Astrocyte (in vitro differentiated cells and primary cell): ENCODE measurements around the gene MYCN. TPM values are rescaled to one million over a fixed set of nuclear protein-coding genes. Genes with fewer than 3 reads are reported as not detected.

Experiments used
- DNase-seq: peaks from one replicate; pipeline ENCODE4 v3.0.0-alpha.2; 2010; ENCODE audit warnings: low read depth
- FAIRE-seq: peaks from 2 replicates; lab custom pipeline; 2011; peaks lifted over from hg19 to GRCh38; lab: Jason Lieb, UNC
- H2AFZ ChIP-seq: 2 replicates; pipeline ENCODE4 v1.6.0; 2012; ENCODE audit warnings: low read depth, low read length, inconsistent platforms
- H3K27ac ChIP-seq: 2 replicates; pipeline ENCODE4 v1.5.1; 2011; ENCODE audit warnings: low read depth, low read length, inconsistent platforms
- H3K27me3 ChIP-seq: 2 replicates; pipeline ENCODE4 v1.6.0; 2011; ENCODE audit warnings: low read length, inconsistent platforms; ENCODE audit not compliant: insufficient read depth
- H3K36me3 ChIP-seq: 2 replicates; pipeline ENCODE4 v1.5.1; 2011; ENCODE audit warnings: low read length, inconsistent platforms; ENCODE audit not compliant: insufficient read depth
- H3K4me1 ChIP-seq: 2 replicates; pipeline ENCODE4 v1.5.1; 2011; ENCODE audit warnings: low read length, inconsistent platforms; ENCODE audit not compliant: insufficient read depth
- H3K4me2 ChIP-seq: 2 replicates; pipeline ENCODE4 v1.6.0; 2012; ENCODE audit warnings: low read length, inconsistent platforms
- H3K4me3 ChIP-seq: 2 replicates; pipeline ENCODE4 v1.5.1; 2011; ENCODE audit warnings: low read depth, mild to moderate bottlenecking, low read length, inconsistent platforms; ENCODE audit not compliant: insufficient read depth
- H3K79me2 ChIP-seq: 2 replicates; pipeline ENCODE4 v1.6.0; 2012; ENCODE audit warnings: mild to moderate bottlenecking, low read length, inconsistent platforms; ENCODE audit not compliant: insufficient read depth
- H3K9ac ChIP-seq: 2 replicates; pipeline ENCODE4 v1.6.0; 2012; ENCODE audit warnings: mild to moderate bottlenecking, low read length, inconsistent platforms
- H3K9me3 ChIP-seq: 2 replicates; pipeline ENCODE4 v1.5.1; 2012; ENCODE audit warnings: low read depth, mild to moderate bottlenecking, low read length, inconsistent platforms; ENCODE audit not compliant: insufficient read depth
- H4K20me1 ChIP-seq: 2 replicates; pipeline ENCODE4 v1.6.0; 2012; ENCODE audit warnings: low read length, inconsistent platforms; ENCODE audit not compliant: insufficient read depth
- H3K27ac Mint-ChIP-seq: one replicate; pipeline ENCODE4 v1.8.0; 2021; ENCODE audit warnings: mild to moderate bottlenecking, mixed read lengths; ENCODE audit not compliant: unreplicated experiment
- H3K27me3 Mint-ChIP-seq: one replicate; pipeline ENCODE4 v1.8.0; 2021; ENCODE audit warnings: low read depth, mixed read lengths; ENCODE audit not compliant: unreplicated experiment
- H3K36me3 Mint-ChIP-seq: one replicate; pipeline ENCODE4 v1.8.0; 2021; ENCODE audit warnings: low read depth, mixed read lengths; ENCODE audit not compliant: unreplicated experiment
- H3K4me1 Mint-ChIP-seq: one replicate; pipeline ENCODE4 v1.8.0; 2021; ENCODE audit warnings: low read depth, mixed read lengths; ENCODE audit not compliant: unreplicated experiment
- H3K4me3 Mint-ChIP-seq: one replicate; pipeline ENCODE4 v1.8.0; 2021; ENCODE audit warnings: mild to moderate bottlenecking, moderate library complexity, mixed read lengths; ENCODE audit not compliant: unreplicated experiment
- H3K9me3 Mint-ChIP-seq: one replicate; pipeline ENCODE4 v1.8.0; 2021; ENCODE audit warnings: mild to moderate bottlenecking, mixed read lengths; ENCODE audit not compliant: unreplicated experiment
- EZH2 ChIP-seq: IDR thresholded peaks from 2 replicates; pipeline ENCODE4 v1.6.1; 2012; ENCODE audit warnings: mild to moderate bottlenecking, low read length, inconsistent platforms; ENCODE audit not compliant: insufficient read depth
- total RNA-seq: library from RNA; stranded (reverse); gene quantifications from 2 replicates; pipeline ENCODE4 v1.2.1, GENCODE V29; 2021
- TF ChIP-seq, protein P1 (sequence below): IDR thresholded peaks from 2 replicates; pipeline ENCODE4 v1.5.1; 2011; ENCODE audit warnings: low read depth, mild to moderate bottlenecking, inconsistent platforms, low read length, moderate library complexity; ENCODE audit not compliant: insufficient read depth

The MYCN gene
- total RNA-seq, 1 donor from 2014 or later: 2.6 TPM

DNA sequence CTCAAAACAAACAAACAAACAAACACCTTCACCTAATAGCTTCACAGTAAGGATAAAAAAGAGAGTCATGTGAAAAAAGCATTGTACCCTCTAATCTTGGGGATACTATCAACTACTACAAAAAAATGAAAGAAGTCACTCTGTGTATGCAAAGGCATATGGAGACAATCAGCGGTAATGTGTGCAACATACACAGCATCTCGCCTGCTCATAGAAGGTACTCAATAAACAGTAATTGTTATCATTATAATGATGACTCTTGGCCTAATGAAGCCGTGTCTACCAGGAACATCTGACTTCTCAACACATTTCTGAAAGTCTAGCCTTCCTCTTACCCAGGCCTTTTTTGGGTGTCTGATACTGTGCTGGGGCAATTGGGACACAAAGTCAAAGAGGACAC lies 55.3 kb downstream of the MYCN start:
- Histone ChIP-seq H2AFZ (no peak overlapping the region), H3K27ac (no peak overlapping the region), H3K4me1 (no peaks in the 10 kb centered on the region), H4K20me1 (no peaks in the 10 kb centered on the region), H3K4me3 (no peak overlapping the region), H3K36me3 (no peaks in the 10 kb centered on the region), H3K9me3 (peaks cover 5% of the 10 kb centered on the region), H3K79me2 (no peaks in the 10 kb centered on the region), H3K9ac (no peak overlapping the region), H3K4me2 (no peak overlapping the region), H3K27me3 (no peaks in the 10 kb centered on the region)
- no peak overlapping the region for H3K4me3 Mint-ChIP-seq
- TF ChIP-seq EZH2: no peak
- TF ChIP-seq, protein P1, sequence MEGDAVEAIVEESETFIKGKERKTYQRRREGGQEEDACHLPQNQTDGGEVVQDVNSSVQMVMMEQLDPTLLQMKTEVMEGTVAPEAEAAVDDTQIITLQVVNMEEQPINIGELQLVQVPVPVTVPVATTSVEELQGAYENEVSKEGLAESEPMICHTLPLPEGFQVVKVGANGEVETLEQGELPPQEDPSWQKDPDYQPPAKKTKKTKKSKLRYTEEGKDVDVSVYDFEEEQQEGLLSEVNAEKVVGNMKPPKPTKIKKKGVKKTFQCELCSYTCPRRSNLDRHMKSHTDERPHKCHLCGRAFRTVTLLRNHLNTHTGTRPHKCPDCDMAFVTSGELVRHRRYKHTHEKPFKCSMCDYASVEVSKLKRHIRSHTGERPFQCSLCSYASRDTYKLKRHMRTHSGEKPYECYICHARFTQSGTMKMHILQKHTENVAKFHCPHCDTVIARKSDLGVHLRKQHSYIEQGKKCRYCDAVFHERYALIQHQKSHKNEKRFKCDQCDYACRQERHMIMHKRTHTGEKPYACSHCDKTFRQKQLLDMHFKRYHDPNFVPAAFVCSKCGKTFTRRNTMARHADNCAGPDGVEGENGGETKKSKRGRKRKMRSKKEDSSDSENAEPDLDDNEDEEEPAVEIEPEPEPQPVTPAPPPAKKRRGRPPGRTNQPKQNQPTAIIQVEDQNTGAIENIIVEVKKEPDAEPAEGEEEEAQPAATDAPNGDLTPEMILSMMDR: no peak
- H3K36me3 Mint-ChIP-seq: no peaks in the 10 kb centered on the region
- no peak overlapping the region for H3K27ac Mint-ChIP-seq
- FAIRE-seq (no peak), DNase-seq (no peak)
- peaks cover 6% of the 10 kb centered on the region for H3K4me1 Mint-ChIP-seq
- no peaks in the 10 kb centered on the region for H3K9me3 Mint-ChIP-seq
- peaks cover 41% of the 10 kb centered on the region for H3K27me3 Mint-ChIP-seq
